GM19372 (cell line): Measurements from ENCODE around the gene PBX1.

Experiments used
- ATAC-seq: cut with Tn5 transposase; IDR thresholded peaks from one replicate; pipeline ENCODE4 v1.9.1; 2021; ENCODE audit warnings: mild to moderate bottlenecking, low read depth, moderate library complexity; ENCODE audit not compliant: unreplicated experiment

The PBX1 gene

GRCh38 chr1:164562947-164563520, 4.0 kb downstream of the PBX1 start:
- no peak for ATAC-seq

- ATAC-seq = no peak
Observed at GRCh38 chr1:164563721-164564360, 4.9 kb downstream of the PBX1 start.

- ATAC-seq = no peak
Observed at GRCh38 chr1:164564378-164564777, 5.4 kb downstream of the PBX1 start.

GRCh38 chr1:164565357-164565756, 6.4 kb downstream of the PBX1 start:
- ATAC-seq = no peak

- ATAC-seq = no peak
Observed at GRCh38 chr1:164567774-164568173, 8.8 kb downstream of the PBX1 start.

GRCh38 chr1:164569241-164569640, 10.3 kb downstream of the PBX1 start:
- ATAC-seq = no peak

- ATAC-seq = no peak
Observed at GRCh38 chr1:164569866-164570265, 10.9 kb downstream of the PBX1 start.

- no peak for ATAC-seq
Observed at GRCh38 chr1:164571333-164571732, 12.3 kb downstream of the PBX1 start.

- no peak for ATAC-seq
Observed at GRCh38 chr1:164575356-164575886, 16.4 kb downstream of the PBX1 start.

- no peak for ATAC-seq
Observed at GRCh38 chr1:164576291-164577271, 17.6 kb downstream of the PBX1 start.

- ATAC-seq = no peak
Observed at GRCh38 chr1:164577291-164577690, 18.3 kb downstream of the PBX1 start.

- ATAC-seq = no peak
Observed at GRCh38 chr1:164578479-164579200, 19.7 kb downstream of the PBX1 start.

GRCh38 chr1:164579381-164579780, 20.4 kb downstream of the PBX1 start:
- ATAC-seq = no peak

- no peak for ATAC-seq
Observed at GRCh38 chr1:164581762-164582161, 22.8 kb downstream of the PBX1 start.

GRCh38 chr1:164583196-164583595, 24.2 kb downstream of the PBX1 start:
- no peak for ATAC-seq

GRCh38 chr1:164583835-164584539, 25.0 kb downstream of the PBX1 start:
- ATAC-seq = no peak

- ATAC-seq = no peak
Observed at GRCh38 chr1:164586591-164586990, 27.6 kb downstream of the PBX1 start.

- no peak for ATAC-seq
Observed at GRCh38 chr1:164587617-164588501, 28.9 kb downstream of the PBX1 start.
